Esophagus squamous epithelium (tissue), 4 donors: ENCODE data around the gene TET3.

Experiments used
- CTCF ChIP-seq, 6 experiments: fragments of 450-650 bp in 4 of 6; fragments of 200-600 bp in 2 of 6; sonication (generic) in 2 of 6; IDR thresholded peaks; one replicate each; pipeline ENCODE4 v1.5.1; 2016 to 2019; ENCODE audit warnings: antibody characterized with exemption in 6 of 6, mild to moderate bottlenecking in 4 of 6, moderate library complexity in 4 of 6
- POLR2A ChIP-seq, 4 donors: fragments of 450-650 bp; IDR thresholded peaks; one replicate each; pipeline ENCODE4 v1.6.1; 2017; ENCODE audit warnings: antibody characterized with exemption in 4 of 4, mild to moderate bottlenecking in 4 of 4, moderate library complexity in 3 of 4

GRCh38 chr2:73944714-73945113, 40.0 kb upstream of the TET3 start:
- TF ChIP-seq CTCF (IDR thresholded peaks at IDR 0.05) (no peak), POLR2A (IDR thresholded peaks at IDR 0.05) (no peak)
